HL-60 (cell line): ENCODE results near the gene IBTK.

Experiments used
- CTCF ChIP-seq: IDR thresholded peaks from one replicate; pipeline ENCODE4 v1.5.1; 2011; ENCODE audit warnings: low read length, control low read depth, inconsistent platforms; ENCODE audit not compliant: insufficient read depth
- GABPA ChIP-seq: IDR thresholded peaks from 2 replicates; pipeline ENCODE4 v1.6.1; 2012; ENCODE audit warnings: low read depth
- POLR2AphosphoS5 ChIP-seq: IDR thresholded peaks from 2 replicates; pipeline ENCODE4 v1.6.1; 2012; ENCODE audit warnings: low read depth
- REST ChIP-seq: IDR thresholded peaks from 2 replicates; pipeline ENCODE4 v1.6.1; 2012; ENCODE audit warnings: low read depth; ENCODE audit not compliant: insufficient replicate concordance

GRCh38 chr6:82246802-82247504, 591 bp downstream of the IBTK start:
- TF ChIP-seq CTCF (no peak), POLR2AphosphoS5 (no peak), REST (no peak), GABPA (no peak)
